ENCODE results near the gene TMEM163. TPM values are rescaled to one million over a fixed set of nuclear protein-coding genes. Genes with fewer than 3 reads are reported as not detected.

The TMEM163 gene
- total RNA-seq, 1 donor = not detected

DNA sequence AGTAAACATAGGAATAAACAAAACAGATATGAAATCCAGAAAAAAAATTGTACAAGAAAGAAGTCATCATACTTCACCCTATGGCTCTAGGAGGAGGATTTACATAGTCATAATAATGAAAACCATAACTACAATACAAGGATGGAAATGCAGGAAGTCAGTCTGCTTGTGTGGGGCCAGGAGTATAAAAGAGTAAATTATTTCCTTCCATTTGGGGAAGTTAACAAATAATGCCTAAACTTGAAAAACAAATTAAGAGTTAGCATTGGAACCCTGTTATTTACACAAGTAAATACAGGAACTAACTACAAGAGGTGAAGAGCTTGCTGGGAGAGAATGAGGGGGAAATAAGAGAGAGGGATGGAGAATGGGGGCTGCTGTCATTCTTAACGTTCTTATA is 15.4 kb downstream of the TMEM163 start:
- no peak overlapping the region for H3K4me3 ChIP-seq (ENCODE audit: low read depth, low read length)
- no peak for DNase-seq (ENCODE audit: low read depth)
- TF ChIP-seq CTCF (IDR thresholded peaks at IDR 0.05; ENCODE audit: insufficient read depth, low read depth, low read length) = no peak

DNA sequence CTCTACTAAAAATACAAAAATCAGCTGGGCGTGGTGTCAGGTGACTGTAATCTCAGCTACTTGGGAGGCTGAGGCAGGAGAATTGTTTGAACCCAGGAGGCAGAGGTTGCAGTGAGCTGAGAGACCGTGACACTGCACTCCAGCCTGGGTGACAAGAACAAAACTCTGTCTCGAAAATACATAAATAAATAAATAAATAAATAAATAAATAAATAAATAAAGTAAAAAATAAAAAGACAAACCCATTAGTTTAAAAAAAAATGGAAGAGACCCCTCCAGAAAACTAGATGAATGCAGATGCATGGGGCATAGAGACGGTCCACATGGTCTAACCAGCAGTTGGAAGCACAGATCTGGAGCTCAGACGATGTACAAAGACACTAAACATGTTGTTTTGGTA is 18.1 kb downstream of the TMEM163 start:
- DNase-seq (ENCODE audit: low read depth) = no peak
- TF ChIP-seq CTCF (IDR thresholded peaks at IDR 0.05; ENCODE audit: insufficient read depth, low read depth, low read length) = no peak
- no peak overlapping the region for H3K4me3 ChIP-seq (ENCODE audit: low read depth, low read length)

DNA sequence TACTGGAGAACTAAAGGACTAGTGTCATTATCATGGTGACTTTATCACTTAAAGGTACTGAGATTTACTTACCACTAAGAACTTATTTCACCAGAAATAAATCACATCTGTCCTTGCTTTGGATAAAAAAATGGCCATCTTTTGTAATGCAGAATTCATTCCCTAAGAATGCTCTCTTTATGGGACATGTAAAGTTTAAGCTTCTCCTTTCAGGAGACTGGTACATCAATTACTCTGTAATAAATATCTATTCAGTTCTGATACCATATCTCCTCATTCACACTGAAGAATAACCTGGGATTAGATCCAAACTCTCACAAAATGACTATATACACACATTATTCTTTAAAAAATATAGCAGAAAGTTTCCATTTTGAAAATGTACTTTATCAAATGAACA is 24.4 kb downstream of the TMEM163 start:
- no peak for DNase-seq (ENCODE audit: low read depth)
- no peak overlapping the region for H3K4me3 ChIP-seq (ENCODE audit: low read depth, low read length)
- no peak for TF ChIP-seq CTCF (IDR thresholded peaks at IDR 0.05; ENCODE audit: insufficient read depth, low read depth, low read length)

DNA sequence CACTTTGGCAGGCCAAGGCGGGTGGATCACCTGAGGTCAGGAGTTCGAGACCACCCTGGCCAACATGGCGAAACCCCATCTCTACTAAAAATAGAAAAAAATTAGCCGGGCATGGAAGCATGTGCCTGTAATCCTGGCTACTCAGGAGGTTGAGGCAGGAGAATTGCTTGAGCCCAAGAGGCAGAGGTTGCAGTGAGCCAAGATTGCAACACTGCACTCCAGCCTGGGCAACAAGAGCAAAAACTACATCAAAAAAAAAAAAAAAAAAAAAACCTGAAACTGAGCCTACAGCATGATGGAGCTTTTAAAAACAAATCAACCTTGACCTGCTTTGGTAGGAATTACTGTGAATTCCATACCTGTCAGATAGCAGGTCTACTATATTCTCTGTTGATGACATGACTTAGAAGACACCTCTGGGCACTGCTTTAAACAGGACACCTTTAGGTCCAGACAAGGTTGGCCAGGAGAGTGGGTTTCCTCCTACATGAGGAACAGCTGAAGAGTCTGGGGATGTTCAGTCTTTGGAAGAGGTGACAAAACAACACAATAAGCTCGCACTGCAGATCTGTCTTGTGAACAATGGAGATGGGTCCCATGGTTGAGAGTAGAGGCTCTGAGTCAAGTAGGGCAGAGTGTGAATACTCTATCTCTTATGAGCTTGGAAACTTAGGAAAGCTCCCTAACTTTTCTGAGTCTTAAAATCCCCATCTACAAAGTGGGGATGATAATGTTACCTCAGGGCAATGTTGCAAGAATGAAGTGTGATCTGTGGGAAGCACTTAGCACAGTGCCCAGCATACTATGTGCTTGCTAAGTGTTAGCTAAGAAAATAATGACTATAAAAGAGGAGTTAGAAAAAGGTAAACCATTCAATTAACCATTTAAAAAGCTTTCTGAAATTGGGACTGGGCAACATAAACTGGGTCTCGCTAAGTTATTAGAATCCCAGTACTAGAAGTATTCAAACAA is 25.2 kb downstream of the TMEM163 start:
- H3K4me3 ChIP-seq (ENCODE audit: low read depth, low read length) = no peak overlapping the region
- DNase-seq (ENCODE audit: low read depth) = no peak
- no peak for TF ChIP-seq CTCF (IDR thresholded peaks at IDR 0.05; ENCODE audit: insufficient read depth, low read depth, low read length)

- no peak for DNase-seq (ENCODE audit: low read depth)
- no peak for TF ChIP-seq CTCF (IDR thresholded peaks at IDR 0.05; ENCODE audit: insufficient read depth, low read depth, low read length)
- no peak overlapping the region for H3K4me3 ChIP-seq (ENCODE audit: low read depth, low read length)
Observed at GRCh38 chr2:134692499-134692898, 26.3 kb downstream of the TMEM163 start.

DNA sequence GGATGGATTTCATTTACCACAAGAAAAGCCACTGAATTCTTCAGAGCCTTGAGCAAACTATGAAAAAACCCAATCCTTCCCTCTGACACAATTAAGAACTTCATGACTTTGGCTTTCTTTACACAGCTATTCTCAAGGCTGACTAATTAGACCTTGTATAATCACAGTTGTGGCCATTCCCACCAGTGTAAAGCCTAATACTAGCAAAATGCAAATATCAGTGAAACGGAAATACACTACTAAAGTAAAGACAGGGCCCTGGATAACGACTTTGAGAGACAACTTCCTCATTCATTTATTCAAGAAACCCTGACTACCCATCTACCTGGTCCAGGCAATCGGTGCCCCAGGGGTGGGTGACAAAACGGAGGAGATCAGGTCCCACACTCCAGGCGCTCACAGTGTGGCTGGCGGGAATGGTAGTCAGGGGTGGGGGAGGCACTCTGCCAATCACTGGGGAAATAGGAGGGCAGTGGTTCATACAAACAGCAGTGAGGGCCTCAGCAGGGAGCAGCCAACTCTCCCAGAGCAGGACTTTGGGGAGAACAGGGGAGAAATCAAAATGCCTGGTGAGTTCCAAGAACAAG is 28.1 kb downstream of the TMEM163 start:
- no peak for DNase-seq (ENCODE audit: low read depth)
- H3K4me3 ChIP-seq (ENCODE audit: low read depth, low read length) = no peak overlapping the region
- no peak for TF ChIP-seq CTCF (IDR thresholded peaks at IDR 0.05; ENCODE audit: insufficient read depth, low read depth, low read length)
